Measurements from ENCODE around the gene COX19.

COX19 gene

DNA sequence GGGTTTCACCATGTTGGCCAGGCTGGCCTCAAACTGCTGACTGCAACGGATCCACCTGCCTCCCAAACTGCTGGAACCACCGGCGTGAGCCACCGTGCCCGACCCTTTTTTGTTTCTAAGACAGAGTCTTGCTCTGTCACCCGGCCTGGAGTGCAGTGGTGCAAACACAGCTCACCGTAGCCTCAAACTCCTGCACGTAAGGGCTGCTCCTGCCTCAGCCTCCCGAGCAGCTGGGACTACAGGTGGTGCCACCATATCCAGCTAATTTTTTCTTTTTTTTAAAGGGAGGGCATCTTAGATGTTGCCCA is 57.3 kb downstream of the COX19 start:
- no peaks in the 10 kb centered on the region for H3K9me3 ChIP-seq
- H3K27ac ChIP-seq, result no peak overlapping the region
- TF ChIP-seq, protein P1, sequence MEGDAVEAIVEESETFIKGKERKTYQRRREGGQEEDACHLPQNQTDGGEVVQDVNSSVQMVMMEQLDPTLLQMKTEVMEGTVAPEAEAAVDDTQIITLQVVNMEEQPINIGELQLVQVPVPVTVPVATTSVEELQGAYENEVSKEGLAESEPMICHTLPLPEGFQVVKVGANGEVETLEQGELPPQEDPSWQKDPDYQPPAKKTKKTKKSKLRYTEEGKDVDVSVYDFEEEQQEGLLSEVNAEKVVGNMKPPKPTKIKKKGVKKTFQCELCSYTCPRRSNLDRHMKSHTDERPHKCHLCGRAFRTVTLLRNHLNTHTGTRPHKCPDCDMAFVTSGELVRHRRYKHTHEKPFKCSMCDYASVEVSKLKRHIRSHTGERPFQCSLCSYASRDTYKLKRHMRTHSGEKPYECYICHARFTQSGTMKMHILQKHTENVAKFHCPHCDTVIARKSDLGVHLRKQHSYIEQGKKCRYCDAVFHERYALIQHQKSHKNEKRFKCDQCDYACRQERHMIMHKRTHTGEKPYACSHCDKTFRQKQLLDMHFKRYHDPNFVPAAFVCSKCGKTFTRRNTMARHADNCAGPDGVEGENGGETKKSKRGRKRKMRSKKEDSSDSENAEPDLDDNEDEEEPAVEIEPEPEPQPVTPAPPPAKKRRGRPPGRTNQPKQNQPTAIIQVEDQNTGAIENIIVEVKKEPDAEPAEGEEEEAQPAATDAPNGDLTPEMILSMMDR (IDR thresholded peaks at IDR 0.05), result no peak
- H3K36me3 ChIP-seq, result peaks cover 41% of the 10 kb centered on the region
- peaks cover 11 to 16% of the 10 kb centered on the region in 2 experiments for H3K4me1 ChIP-seq (ENCODE audit: control insufficient read depth in 1 of 2, insufficient read depth in 1 of 2, low read depth in 1 of 2, low read length in 1 of 2)
- peaks cover 12% of the 10 kb centered on the region for H3K27me3 ChIP-seq
- H3K4me3 ChIP-seq (ENCODE audit: low read depth in 1 of 2, low read length in 1 of 2), result no peak overlapping the region

DNA sequence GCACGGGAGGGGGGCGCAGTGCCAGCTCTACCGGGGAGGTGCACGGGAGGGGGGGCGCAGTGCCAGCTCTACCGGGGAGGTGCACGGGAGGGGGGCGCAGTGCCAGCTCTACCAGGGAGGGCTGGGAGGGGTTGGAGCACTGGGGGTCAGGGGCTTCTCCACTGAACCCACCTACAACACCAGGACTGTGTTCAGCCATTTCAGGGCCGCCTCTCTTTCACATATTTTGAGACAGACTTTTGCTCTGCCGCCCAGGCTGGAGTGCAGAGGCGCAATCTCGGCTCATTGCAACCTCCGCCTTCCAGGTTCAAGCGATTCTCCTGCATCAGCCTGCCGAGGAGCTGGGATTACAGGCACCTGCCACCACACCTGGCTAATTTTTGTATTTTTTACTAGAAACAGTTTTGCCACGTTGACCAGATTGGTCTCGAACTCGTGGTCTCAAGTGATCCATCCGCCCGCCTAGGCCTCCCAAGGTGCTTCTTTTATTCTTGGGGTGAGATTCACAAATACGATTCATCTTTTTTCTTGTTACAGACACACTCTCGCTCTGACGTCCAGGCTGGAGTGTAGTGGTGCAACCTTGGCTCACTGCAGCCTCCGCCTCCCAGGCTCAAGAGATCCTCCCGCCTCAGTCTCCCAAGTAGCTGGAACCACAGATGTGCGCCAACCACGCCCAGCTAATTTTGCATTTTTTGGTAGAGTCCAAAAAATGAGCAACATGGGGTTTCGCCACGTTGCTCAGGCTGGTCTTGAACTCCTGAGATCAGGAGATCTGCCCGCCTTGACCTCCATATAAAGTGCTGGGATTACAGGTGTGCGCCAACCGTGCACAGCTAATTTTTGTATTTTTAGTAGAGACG is 57.9 kb downstream of the COX19 start:
- H3K4me3 ChIP-seq (ENCODE audit: low read depth in 1 of 2, low read length in 1 of 2), result no peak overlapping the region
- no peaks in the 10 kb centered on the region for H3K9me3 ChIP-seq
- peaks cover 11% of the 10 kb centered on the region for H3K27me3 ChIP-seq
- TF ChIP-seq, protein P1 (IDR thresholded peaks at IDR 0.05), result no peak
- H3K27ac ChIP-seq, result no peak overlapping the region
- peaks cover 6 to 10% of the 10 kb centered on the region in 2 experiments for H3K4me1 ChIP-seq (ENCODE audit: control insufficient read depth in 1 of 2, insufficient read depth in 1 of 2, low read depth in 1 of 2, low read length in 1 of 2)
- H3K36me3 ChIP-seq, result peaks cover 41% of the 10 kb centered on the region

DNA sequence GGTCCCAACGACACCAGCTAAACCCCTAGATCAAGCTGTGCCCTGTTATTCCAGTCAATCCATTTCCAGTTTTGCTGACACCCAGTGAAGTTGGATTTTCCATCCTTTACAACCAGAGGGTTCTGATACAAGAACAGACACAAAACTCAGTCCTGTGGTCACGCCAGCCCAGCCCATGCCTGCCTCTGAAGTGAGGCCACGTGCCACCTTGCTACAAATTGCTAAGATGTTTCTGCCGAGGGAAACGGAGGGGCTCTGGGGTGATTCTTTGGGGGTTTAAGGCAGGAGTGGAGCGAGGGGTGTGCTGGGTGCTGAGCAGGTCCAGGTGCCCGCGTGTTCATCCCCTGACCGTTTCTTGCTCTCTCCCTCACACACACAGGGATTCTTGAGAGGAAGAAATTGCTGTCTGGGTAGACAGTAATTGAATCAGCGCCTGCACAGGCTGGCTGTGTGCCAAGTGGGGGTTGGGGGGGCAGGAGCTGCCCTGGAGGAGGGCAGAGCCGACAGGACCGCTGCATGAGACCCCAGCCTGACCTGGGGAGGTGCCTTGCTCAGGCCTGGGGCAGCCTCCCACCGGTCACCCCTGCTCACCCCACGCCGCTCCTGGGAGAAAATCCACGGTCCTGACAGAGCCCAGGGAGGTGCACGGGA is 58.9 kb downstream of the COX19 start:
- TF ChIP-seq, protein P1 (IDR thresholded peaks at IDR 0.05), result no peak
- Histone ChIP-seq H3K36me3 (peaks cover 41% of the 10 kb centered on the region), H3K4me1 (ENCODE audit: control insufficient read depth in 1 of 2, insufficient read depth in 1 of 2, low read depth in 1 of 2, low read length in 1 of 2) (no peaks in the 10 kb centered on the region), H3K27ac (no peak overlapping the region), H3K9me3 (no peaks in the 10 kb centered on the region), H3K27me3 (peaks cover under 1% of the 10 kb centered on the region), H3K4me3 (ENCODE audit: low read depth in 1 of 2, low read length in 1 of 2) (no peak overlapping the region)
